PC-3 (cell line): ENCODE data around the gene BFSP1. TPM values are rescaled to one million over a fixed set of nuclear protein-coding genes. Genes with fewer than 3 reads are reported as not detected.

Source experiments
- ATAC-seq: fragments of 200-7000 bp; cut with Tn5 transposase; 2 replicates; pipeline ENCODE4 v1.9.1; 2020; ENCODE audit warnings: mild to moderate bottlenecking, moderate library complexity
- BruUV-seq: library from RNA; stranded (reverse); fragments of 400-500 nt; replicated peaks from 2 replicates; lab custom pipeline; 2021; lab: Mats Ljungman, UMichigan
- CTCF ChIA-PET: fragments of 300-600 bp; sonication (Branson Sonifier 250); formaldehyde crosslinking; loops from one replicate; lab custom pipeline; 2022; ENCODE audit warnings: antibody characterized with exemption; lab: Charles Lee
- POLR2A ChIA-PET: fragments of 300-600 bp; sonication (Branson Sonifier 250); formaldehyde crosslinking; loops from one replicate; lab custom pipeline; 2022; ENCODE audit warnings: antibody characterized with exemption; ENCODE audit not compliant: unreplicated experiment; lab: Charles Lee
- DNase-seq: peaks from one replicate; pipeline ENCODE4 v3.0.0-alpha.2; 2015
- H2AFZ ChIP-seq: fragments of 300-600 bp; sonication (generic); 2 replicates; pipeline ENCODE4 v1.6.0; 2016; ENCODE audit warnings: antibody characterized with exemption, low read length
- H3F3A ChIP-seq: fragments of 300-600 bp; sonication (generic); one replicate; pipeline ENCODE4 v1.6.0; 2017; ENCODE audit warnings: antibody characterized with exemption, low read length, control low read depth, mild to moderate bottlenecking; ENCODE audit not compliant: unreplicated experiment
- H3K27ac ChIP-seq: fragments of 300-600 bp; sonication (generic); 2 replicates; pipeline ENCODE4 v1.5.1; 2016; ENCODE audit warnings: mild to moderate bottlenecking, low read length
- H3K27me3 ChIP-seq: fragments of 300-600 bp; sonication (generic); 2 replicates; pipeline ENCODE4 v1.6.1; 2016; ENCODE audit warnings: low read length, mixed read lengths
- H3K36me3 ChIP-seq: fragments of 300-600 bp; sonication (generic); 2 replicates; pipeline ENCODE4 v1.6.1; 2016; ENCODE audit warnings: low read depth, mixed run types, low read length, mixed read lengths
- H3K4me1 ChIP-seq: fragments of 300-600 bp; sonication (generic); 2 replicates; pipeline ENCODE4 v1.5.1; 2016; ENCODE audit warnings: low read length; ENCODE audit not compliant: insufficient read depth
- H3K4me2 ChIP-seq: fragments of 300-600 bp; sonication (generic); 2 replicates; pipeline ENCODE4 v1.6.0; 2016; ENCODE audit warnings: low read length
- H3K4me3 ChIP-seq: fragments of 300-600 bp; sonication (generic); 2 replicates; pipeline ENCODE4 v1.5.1; 2016; ENCODE audit warnings: mild to moderate bottlenecking, low read length, mixed read lengths
- H3K79me2 ChIP-seq: fragments of 300-600 bp; sonication (generic); 2 replicates; pipeline ENCODE4 v1.6.1; 2017; ENCODE audit warnings: low read length, mixed read lengths
- H3K9ac ChIP-seq: fragments of 300-600 bp; sonication (generic); 2 replicates; pipeline ENCODE4 v1.6.0; 2016; ENCODE audit warnings: mild to moderate bottlenecking, low read length
- H3K9me2 ChIP-seq: fragments of 300-600 bp; sonication (generic); replicated peaks from 2 replicates; pipeline ENCODE4 v1.6.1; 2016; ENCODE audit warnings: mixed run types, low read length, mixed read lengths
- H3K9me3 ChIP-seq: fragments of 300-600 bp; sonication (generic); 2 replicates; pipeline ENCODE4 v1.6.1; 2016; ENCODE audit warnings: low read length, mixed read lengths
- H4K20me1 ChIP-seq: fragments of 300-600 bp; sonication (generic); 2 replicates; pipeline ENCODE4 v1.6.1; 2016; ENCODE audit warnings: low read length, mixed read lengths
- EZH2 ChIP-seq: fragments of 300-600 bp; sonication (generic); IDR thresholded peaks from one replicate; pipeline ENCODE4 v1.6.1; 2017; ENCODE audit warnings: antibody characterized with exemption, mild to moderate bottlenecking, low read length; ENCODE audit not compliant: unreplicated experiment
- EZH2phosphoT487 ChIP-seq: fragments of 300-600 bp; sonication (generic); IDR thresholded peaks from 2 replicates; pipeline ENCODE4 v1.6.1; 2018; ENCODE audit warnings: mild to moderate bottlenecking, antibody characterized with exemption, low read length, borderline replicate concordance
- intact Hi-C: fragments of 100-400 bp; cut with micrococcal nuclease; formaldehyde crosslinking; loops from 2 replicates; pipeline ENCODE4 v1.9.0; 2023
- total RNA-seq: library from RNA; depleted of rRNA; stranded (reverse); fragments of >200 nt; gene quantifications from 2 replicates; pipeline ENCODE4 v1.2.3, GENCODE V29; 2014
- TF ChIP-seq, protein P1 (sequence below): fragments of 300-600 bp; sonication (generic); conservative IDR thresholded peaks from 2 replicates; pipeline ENCODE4 v1.5.1; 2017; ENCODE audit warnings: antibody characterized with exemption, low read depth, mild to moderate bottlenecking, low read length

BFSP1 gene
- total RNA-seq, 1 experiment from 2014 or later: 2.7 TPM

DNA sequence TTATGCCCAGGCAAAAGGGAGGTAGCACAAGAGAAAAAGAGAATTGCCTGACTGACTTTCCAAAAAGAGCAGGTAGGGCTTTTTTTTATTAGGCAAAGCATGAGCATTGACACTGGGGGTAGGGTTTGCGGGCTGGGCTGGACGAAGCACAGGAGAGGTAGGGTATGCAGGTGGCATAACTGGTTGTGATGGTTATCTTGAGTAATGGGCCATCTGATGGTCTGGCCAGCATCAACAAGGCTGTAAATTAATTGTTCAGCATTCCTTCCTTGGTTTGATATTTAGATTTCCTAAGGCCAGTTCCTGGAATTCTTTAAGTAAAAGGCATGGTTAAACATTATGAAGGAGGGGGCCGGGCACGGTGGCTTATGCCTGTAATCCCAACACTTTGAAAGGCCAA, 13.9 kb upstream of the BFSP1 start:
- H3K36me3 ChIP-seq: no peaks in the 10 kb centered on the region
- no peak overlapping the region for H3K4me2 ChIP-seq
- ATAC-seq (no peak), DNase-seq (no peak)
- ChIA-PET POLR2A (no interaction called here), CTCF (no interaction called here)
- TF ChIP-seq EZH2: no peak
- TF ChIP-seq EZH2phosphoT487: no peak
- TF ChIP-seq, protein P1, sequence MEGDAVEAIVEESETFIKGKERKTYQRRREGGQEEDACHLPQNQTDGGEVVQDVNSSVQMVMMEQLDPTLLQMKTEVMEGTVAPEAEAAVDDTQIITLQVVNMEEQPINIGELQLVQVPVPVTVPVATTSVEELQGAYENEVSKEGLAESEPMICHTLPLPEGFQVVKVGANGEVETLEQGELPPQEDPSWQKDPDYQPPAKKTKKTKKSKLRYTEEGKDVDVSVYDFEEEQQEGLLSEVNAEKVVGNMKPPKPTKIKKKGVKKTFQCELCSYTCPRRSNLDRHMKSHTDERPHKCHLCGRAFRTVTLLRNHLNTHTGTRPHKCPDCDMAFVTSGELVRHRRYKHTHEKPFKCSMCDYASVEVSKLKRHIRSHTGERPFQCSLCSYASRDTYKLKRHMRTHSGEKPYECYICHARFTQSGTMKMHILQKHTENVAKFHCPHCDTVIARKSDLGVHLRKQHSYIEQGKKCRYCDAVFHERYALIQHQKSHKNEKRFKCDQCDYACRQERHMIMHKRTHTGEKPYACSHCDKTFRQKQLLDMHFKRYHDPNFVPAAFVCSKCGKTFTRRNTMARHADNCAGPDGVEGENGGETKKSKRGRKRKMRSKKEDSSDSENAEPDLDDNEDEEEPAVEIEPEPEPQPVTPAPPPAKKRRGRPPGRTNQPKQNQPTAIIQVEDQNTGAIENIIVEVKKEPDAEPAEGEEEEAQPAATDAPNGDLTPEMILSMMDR: no peak
- no peaks in the 10 kb centered on the region for H3K79me2 ChIP-seq
- intact Hi-C loops: no loop called here
- H3F3A ChIP-seq: no peaks in the 10 kb centered on the region
- H3K27me3 ChIP-seq: no peaks in the 10 kb centered on the region
- H3K4me1 ChIP-seq: no peaks in the 10 kb centered on the region
- no peaks in the 10 kb centered on the region for H3K9me2 ChIP-seq
- no peak overlapping the region for H3K9ac ChIP-seq
- H3K27ac ChIP-seq: no peak overlapping the region
- no peaks in the 10 kb centered on the region for H4K20me1 ChIP-seq
- H2AFZ ChIP-seq: no peak overlapping the region
- H3K9me3 ChIP-seq: no peaks in the 10 kb centered on the region
- no peak overlapping the region for H3K4me3 ChIP-seq
- no TSS peak for BruUV-seq

DNA sequence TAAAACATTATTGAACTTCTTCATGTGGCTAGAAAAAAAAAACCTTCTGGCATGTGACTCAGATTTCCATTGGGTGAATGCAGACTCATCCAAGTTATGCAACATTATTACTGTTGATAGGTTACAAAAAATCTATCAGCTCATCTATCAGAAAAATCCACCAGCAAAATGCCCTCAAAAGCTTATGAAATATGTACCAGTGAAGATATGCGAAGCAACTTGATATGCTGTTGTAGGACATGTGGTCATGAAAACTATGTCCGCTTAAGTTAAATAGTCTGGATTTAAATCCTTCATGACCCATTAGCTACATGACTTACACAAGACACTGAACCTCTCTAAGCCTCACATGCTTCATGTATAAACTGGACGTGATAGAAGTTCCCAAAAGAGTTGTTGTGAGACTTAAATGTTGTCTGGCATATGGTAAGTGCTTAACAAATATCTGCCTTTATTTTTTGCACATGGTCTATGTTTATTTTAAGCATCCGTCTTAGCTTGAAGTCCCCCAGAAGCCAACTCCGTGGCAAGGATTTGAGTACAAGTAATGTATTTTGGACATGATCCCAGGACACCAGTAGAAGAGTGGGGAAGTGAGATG, 12.5 kb upstream of the BFSP1 start:
- POLR2A ChIA-PET: no interaction called here
- no peaks in the 10 kb centered on the region for H3K9me3 ChIP-seq
- DNase-seq (no peak), ATAC-seq (no peak)
- no peaks in the 10 kb centered on the region for H3K9me2 ChIP-seq
- no peaks in the 10 kb centered on the region for H4K20me1 ChIP-seq
- no peak overlapping the region for H3K9ac ChIP-seq
- H3K4me2 ChIP-seq: no peak overlapping the region
- CTCF ChIA-PET: interaction anchor here (0.7 kb wide), 1 partner anchor 105 kb away, joined by 5 read pairs; no protein-coding TSS in a partner anchor
- no peaks in the 10 kb centered on the region for H3K27me3 ChIP-seq
- TF ChIP-seq, protein P1: no peak
- no peak for TF ChIP-seq EZH2
- TF ChIP-seq EZH2phosphoT487: no peak
- no peak overlapping the region for H3K4me3 ChIP-seq
- H3K4me1 ChIP-seq: peaks cover 3% of the 10 kb centered on the region
- no peak overlapping the region for H3K27ac ChIP-seq
- H3K79me2 ChIP-seq: no peaks in the 10 kb centered on the region
- intact Hi-C loops: no loop called here
- H2AFZ ChIP-seq: no peak overlapping the region
- BruUV-seq: no TSS peak
- H3F3A ChIP-seq: no peaks in the 10 kb centered on the region
- no peaks in the 10 kb centered on the region for H3K36me3 ChIP-seq

DNA sequence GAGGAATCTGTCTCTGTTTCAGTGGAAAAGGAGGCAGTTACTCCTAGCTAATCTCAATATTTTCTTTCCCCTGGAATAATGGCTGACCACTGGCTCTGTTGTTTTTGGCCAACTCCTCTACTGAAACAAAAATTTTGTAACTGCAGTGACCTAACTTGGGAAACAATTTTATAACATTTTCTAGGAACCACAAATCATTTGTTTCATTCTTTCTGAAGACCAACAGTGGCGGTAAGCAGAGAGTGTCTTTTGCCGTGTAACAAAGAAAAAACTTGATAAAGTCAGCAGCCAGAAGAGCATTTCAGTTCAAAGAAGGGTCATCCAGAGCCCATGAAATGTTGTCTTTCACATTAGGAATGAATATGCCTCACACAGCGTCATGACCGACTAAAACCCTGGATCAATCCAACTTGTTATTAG, 11.8 kb upstream of the BFSP1 start:
- H3K9ac ChIP-seq: no peak overlapping the region

More for the DNA sequence above, 11.8 kb upstream of the BFSP1 start:
- POLR2A ChIA-PET: no interaction called here
- Histone ChIP-seq H3K79me2 (no peaks in the 10 kb centered on the region), H3K9me2 (no peaks in the 10 kb centered on the region), H3K4me1 (peaks cover 9% of the 10 kb centered on the region), H3K9me3 (no peaks in the 10 kb centered on the region), H3K27ac (no peak overlapping the region), H3K36me3 (no peaks in the 10 kb centered on the region), H4K20me1 (no peaks in the 10 kb centered on the region), H3K27me3 (no peaks in the 10 kb centered on the region), H3K4me2 (no peak overlapping the region), H3K4me3 (no peak overlapping the region), H2AFZ (no peak overlapping the region), H3F3A (no peaks in the 10 kb centered on the region)
- TF ChIP-seq, protein P1: no peak
- no peak for TF ChIP-seq EZH2phosphoT487
- no peak for TF ChIP-seq EZH2
- CTCF ChIA-PET: no interaction called here
- no TSS peak for BruUV-seq
- DNase-seq (no peak), ATAC-seq (no peak)
- intact Hi-C loops: no loop called here
